H9 (cell line): ENCODE results near the gene ZBTB47. TPM values are rescaled to one million over a fixed set of nuclear protein-coding genes. Genes with fewer than 3 reads are reported as not detected.

Experiments
- DNase-seq: peaks from one replicate; pipeline ENCODE4 v3.0.0-alpha.2; 2017
- H2AFZ ChIP-seq: one replicate; pipeline ENCODE4 v1.6.1; 2013; ENCODE audit warnings: mild to moderate bottlenecking, low read length, control low read depth, moderate library complexity
- H2AK5ac ChIP-seq: 2 replicates; pipeline ENCODE4 v1.6.1; 2013; ENCODE audit warnings: low read length, control low read depth, mixed read lengths; ENCODE audit not compliant: insufficient read length
- H2BK120ac ChIP-seq: one replicate; pipeline ENCODE4 v1.6.1; 2013; ENCODE audit warnings: low read depth, mild to moderate bottlenecking, low read length, control low read depth, inconsistent platforms; ENCODE audit not compliant: poor library complexity, severe bottlenecking
- H2BK12ac ChIP-seq: 2 replicates; pipeline ENCODE4 v1.6.1; 2013; ENCODE audit warnings: low read length, control low read depth, mixed read lengths, low read depth; ENCODE audit not compliant: insufficient read length
- H2BK15ac ChIP-seq: 2 replicates; pipeline ENCODE4 v1.6.1; 2013; ENCODE audit warnings: low read depth, low read length, control low read depth
- H2BK20ac ChIP-seq: one replicate; pipeline ENCODE4 v1.6.1; 2013; ENCODE audit warnings: low read depth, mild to moderate bottlenecking, low read length, control low read depth, inconsistent platforms; ENCODE audit not compliant: poor library complexity, severe bottlenecking
- H2BK5ac ChIP-seq: 2 replicates; pipeline ENCODE4 v1.6.1; 2013; ENCODE audit warnings: low read length, control low read depth, mixed read lengths; ENCODE audit not compliant: insufficient read length
- H3K14ac ChIP-seq: 2 replicates; pipeline ENCODE4 v1.6.1; 2013; ENCODE audit warnings: low read length, control low read depth; ENCODE audit not compliant: insufficient read depth
- H3K18ac ChIP-seq: 2 replicates; pipeline ENCODE4 v1.6.1; 2013; ENCODE audit warnings: low read depth, mild to moderate bottlenecking, mixed read lengths, low read length, control low read depth; ENCODE audit not compliant: insufficient read length
- H3K23ac ChIP-seq: 2 replicates; pipeline ENCODE4 v1.6.1; 2013; ENCODE audit warnings: low read length, control low read depth, mixed read lengths, low read depth; ENCODE audit not compliant: insufficient read length
- H3K23me2 ChIP-seq: 2 replicates; pipeline ENCODE4 v1.6.1; 2013; ENCODE audit warnings: low read depth, mild to moderate bottlenecking, mixed read lengths, low read length, control low read depth; ENCODE audit not compliant: insufficient read length, poor library complexity, severe bottlenecking
- H3K27ac ChIP-seq: 2 replicates; pipeline ENCODE4 v1.5.1; 2013; ENCODE audit warnings: low read length, control low read depth, mixed read lengths, low read depth; ENCODE audit not compliant: insufficient read length
- H3K27me3 ChIP-seq: 2 replicates; pipeline ENCODE4 v1.6.1; 2013; ENCODE audit warnings: low read length, control low read depth, inconsistent platforms; ENCODE audit not compliant: insufficient read depth
- H3K4ac ChIP-seq: 2 replicates; pipeline ENCODE4 v1.6.1; 2013; ENCODE audit warnings: low read depth, mild to moderate bottlenecking, control low read depth, inconsistent platforms, low read length, moderate library complexity
- H3K4me1 ChIP-seq: 2 replicates; pipeline ENCODE4 v1.6.1; 2013; ENCODE audit warnings: low read length, control low read depth, inconsistent platforms; ENCODE audit not compliant: insufficient read depth
- H3K4me2 ChIP-seq: 2 replicates; pipeline ENCODE4 v1.6.1; 2013; ENCODE audit warnings: low read length, control low read depth, mixed read lengths; ENCODE audit not compliant: insufficient read length, insufficient read depth
- H3K56ac ChIP-seq: 2 replicates; pipeline ENCODE4 v1.6.1; 2013; ENCODE audit warnings: low read depth, mild to moderate bottlenecking, mixed read lengths, low read length, control low read depth; ENCODE audit not compliant: insufficient read length
- H3K79me1 ChIP-seq: 2 replicates; pipeline ENCODE4 v1.6.1; 2013; ENCODE audit warnings: low read depth, mild to moderate bottlenecking, moderate library complexity, low read length, control low read depth, inconsistent platforms; ENCODE audit not compliant: insufficient read depth, poor library complexity, severe bottlenecking
- H3K79me2 ChIP-seq: 2 replicates; pipeline ENCODE4 v1.6.1; 2013; ENCODE audit warnings: low read length, control low read depth, inconsistent platforms; ENCODE audit not compliant: insufficient read depth
- H3K9ac ChIP-seq: 2 replicates; pipeline ENCODE4 v1.6.1; 2013; ENCODE audit warnings: low read length, control low read depth, mixed read lengths; ENCODE audit not compliant: insufficient read length; ENCODE audit errors: extremely low read depth
- H3K9me3 ChIP-seq: one replicate; pipeline ENCODE4 v1.6.1; 2013; ENCODE audit warnings: low read depth, low read length, inconsistent platforms; ENCODE audit not compliant: control insufficient read depth
- H3T11ph ChIP-seq: one replicate; pipeline ENCODE4 v1.6.1; 2013; ENCODE audit warnings: mild to moderate bottlenecking, low read length, control low read depth, inconsistent platforms
- H4K20me1 ChIP-seq: one replicate; pipeline ENCODE4 v1.6.1; 2013; ENCODE audit not compliant: control insufficient read depth, insufficient read length, insufficient read depth
- H4K5ac ChIP-seq: 2 replicates; pipeline ENCODE4 v1.6.1; 2013; ENCODE audit warnings: low read depth, mild to moderate bottlenecking, mixed read lengths, low read length, control low read depth; ENCODE audit not compliant: insufficient read length
- H4K8ac ChIP-seq: replicated peaks from 2 replicates; pipeline ENCODE4 v1.6.1; 2013; ENCODE audit warnings: low read length, control low read depth, mixed read lengths, low read depth; ENCODE audit not compliant: insufficient read length
- H4K91ac ChIP-seq: 2 replicates; pipeline ENCODE4 v1.6.1; 2013; ENCODE audit warnings: low read depth, mild to moderate bottlenecking, moderate library complexity, mixed read lengths, low read length, control low read depth; ENCODE audit not compliant: insufficient read length
- H3K27ac Mint-ChIP-seq, 3 experiments: 2 replicates in 2 of 3; 3 replicates in 1 of 3; pipeline ENCODE4 v1.8.0; 2020 to 2021; ENCODE audit warnings: mixed read lengths in 3 of 3, mild to moderate bottlenecking in 1 of 3, moderate library complexity in 1 of 3
- H3K27me3 Mint-ChIP-seq: 2 replicates; pipeline ENCODE4 v1.8.0; 2021; ENCODE audit warnings: low read depth, mild to moderate bottlenecking, moderate library complexity, mixed read lengths
- H3K36me3 Mint-ChIP-seq, 3 experiments: 2 replicates in 2 of 3; 3 replicates in 1 of 3; pipeline ENCODE4 v1.8.0; 2020 to 2021; ENCODE audit warnings: low read depth in 3 of 3, mixed read lengths in 3 of 3; ENCODE audit not compliant: insufficient read depth in 1 of 3
- H3K4me1 Mint-ChIP-seq, 2 experiments: 2 replicates each; pipeline ENCODE4 v1.8.0; 2020; ENCODE audit warnings: mixed read lengths in 2 of 2
- H3K4me3 Mint-ChIP-seq, 2 experiments: 2 replicates in 1 of 2; 3 replicates in 1 of 2; pipeline ENCODE4 v1.8.0; 2020 to 2021; ENCODE audit warnings: mild to moderate bottlenecking in 2 of 2, mixed read lengths in 2 of 2, moderate library complexity in 1 of 2
- H3K9me3 Mint-ChIP-seq, 2 experiments: 2 replicates in 1 of 2; 3 replicates in 1 of 2; pipeline ENCODE4 v1.8.0; 2020; ENCODE audit warnings: mild to moderate bottlenecking in 2 of 2, mixed read lengths in 2 of 2, moderate library complexity in 1 of 2
- whole genome bisulfite sequencing: extraction: QIAGEN DNeasy Blood & Tissue Kit; methylation state at CpG from one replicate; pipeline ENCODE4 v1.1.7; 2013; ENCODE audit warnings: missing lambda C conversion rate, low lambda C conversion rate, mixed read lengths; ENCODE audit not compliant: insufficient read length; ENCODE audit errors: extremely low coverage; 5-methylcytosine and 5-hydroxymethylcytosine counted together
- total RNA-seq: library from RNA; stranded (reverse); gene quantifications from 2 replicates; pipeline ENCODE4 v1.2.1, GENCODE V29; 2021
- TF ChIP-seq, protein P1 (sequence below): fragments of 200-600 bp; sonication (generic); conservative IDR thresholded peaks from 3 replicates; pipeline ENCODE4 v1.8.0; 2021; ENCODE audit warnings: antibody characterized with exemption, mild to moderate bottlenecking

ZBTB47 gene
- total RNA-seq, 1 experiment from 2014 or later = 3.6 TPM

DNA sequence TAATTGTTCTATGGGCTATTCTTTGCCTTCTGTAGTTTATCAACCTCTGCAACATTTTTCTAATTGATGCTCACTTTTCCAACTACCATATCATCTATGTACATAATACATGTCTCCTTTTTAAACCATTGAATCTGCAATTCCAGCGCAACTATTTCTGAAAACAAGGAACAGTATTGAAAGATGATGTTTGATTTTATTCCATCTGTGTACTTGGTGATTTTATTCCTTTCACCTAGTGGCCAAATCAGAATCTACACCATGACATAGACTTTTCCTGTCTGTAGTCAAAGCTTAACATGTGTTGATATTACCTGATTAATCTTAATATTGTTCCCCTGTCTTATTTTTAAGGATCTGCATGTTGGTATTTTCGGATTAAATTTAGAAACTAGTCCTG, 40.0 kb upstream of the ZBTB47 start:
- H3K36me3 Mint-ChIP-seq = peaks cover 2 to 33% (median 24%) of the 10 kb centered on the region in 3 experiments; a peak in 6 of 7 replicates
- H3K27me3 ChIP-seq = no peaks in the 10 kb centered on the region
- no peak overlapping the region for H3K56ac ChIP-seq
- H3K27ac ChIP-seq = no peak overlapping the region
- H3K4me2 ChIP-seq = no peak overlapping the region
- H2AK5ac ChIP-seq = no peak overlapping the region
- peaks cover 9% of the 10 kb centered on the region for H3K79me1 ChIP-seq
- H2BK20ac ChIP-seq = no peak overlapping the region
- H3K9ac ChIP-seq = no peak overlapping the region
- H3K4me1 Mint-ChIP-seq = peaks cover 2 to 13% of the 10 kb centered on the region in 2 experiments; a peak in 2 of 4 replicates
- H3K18ac ChIP-seq = no peak overlapping the region
- peak overlapping the region in 1 of 3 experiments; percentile 1; a peak in 2 of 7 replicates for H3K27ac Mint-ChIP-seq
- H2BK12ac ChIP-seq = no peak overlapping the region
- no peak overlapping the region; a peak in 1 of 5 replicates for H3K4me3 Mint-ChIP-seq
- no peak overlapping the region for H3T11ph ChIP-seq
- H4K91ac ChIP-seq = no peak overlapping the region
- no peaks in the 10 kb centered on the region for H3K4me1 ChIP-seq
- WGBS = no CpG with 5 or more reads among the region's 2 CpGs
- no peaks in the 10 kb centered on the region for H3K9me3 ChIP-seq
- H2AFZ ChIP-seq = no peak overlapping the region
- no peak overlapping the region for H4K8ac ChIP-seq
- H3K27me3 Mint-ChIP-seq = no peaks in the 10 kb centered on the region
- H2BK5ac ChIP-seq = no peak overlapping the region
- no peak overlapping the region for H3K23ac ChIP-seq
- no peak overlapping the region for H3K14ac ChIP-seq
- H2BK15ac ChIP-seq = no peak overlapping the region
- no peaks in the 10 kb centered on the region for H3K23me2 ChIP-seq
- peaks cover 22% of the 10 kb centered on the region; the same call in 1 of the 2 replicates for H3K79me2 ChIP-seq
- H2BK120ac ChIP-seq = no peak overlapping the region
- DNase-seq = no peak
- H4K20me1 ChIP-seq = no peaks in the 10 kb centered on the region
- TF ChIP-seq, protein P1, sequence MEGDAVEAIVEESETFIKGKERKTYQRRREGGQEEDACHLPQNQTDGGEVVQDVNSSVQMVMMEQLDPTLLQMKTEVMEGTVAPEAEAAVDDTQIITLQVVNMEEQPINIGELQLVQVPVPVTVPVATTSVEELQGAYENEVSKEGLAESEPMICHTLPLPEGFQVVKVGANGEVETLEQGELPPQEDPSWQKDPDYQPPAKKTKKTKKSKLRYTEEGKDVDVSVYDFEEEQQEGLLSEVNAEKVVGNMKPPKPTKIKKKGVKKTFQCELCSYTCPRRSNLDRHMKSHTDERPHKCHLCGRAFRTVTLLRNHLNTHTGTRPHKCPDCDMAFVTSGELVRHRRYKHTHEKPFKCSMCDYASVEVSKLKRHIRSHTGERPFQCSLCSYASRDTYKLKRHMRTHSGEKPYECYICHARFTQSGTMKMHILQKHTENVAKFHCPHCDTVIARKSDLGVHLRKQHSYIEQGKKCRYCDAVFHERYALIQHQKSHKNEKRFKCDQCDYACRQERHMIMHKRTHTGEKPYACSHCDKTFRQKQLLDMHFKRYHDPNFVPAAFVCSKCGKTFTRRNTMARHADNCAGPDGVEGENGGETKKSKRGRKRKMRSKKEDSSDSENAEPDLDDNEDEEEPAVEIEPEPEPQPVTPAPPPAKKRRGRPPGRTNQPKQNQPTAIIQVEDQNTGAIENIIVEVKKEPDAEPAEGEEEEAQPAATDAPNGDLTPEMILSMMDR = peak; percentile 67
- H4K5ac ChIP-seq = no peak overlapping the region
- no peak overlapping the region for H3K4ac ChIP-seq
- H3K9me3 Mint-ChIP-seq = no peaks in the 10 kb centered on the region
